GM12878 (cell line): ENCODE data around the gene MOB2. TPM values are rescaled to one million over a fixed set of nuclear protein-coding genes. Genes with fewer than 3 reads are reported as not detected.

Experiments
- ATAC-seq: fragments of 200-7000 bp; cut with Tn5 transposase; 3 replicates; pipeline ENCODE4 v1.9.1; 2020; ENCODE audit warnings: mild to moderate bottlenecking, moderate library complexity
- BruUV-seq: library from RNA; stranded (reverse); fragments of 400-500 nt; replicated peaks from 2 replicates; lab custom pipeline; 2021; lab: Mats Ljungman, UMichigan
- CTCF ChIA-PET: fragments of 300-600 bp; sonication (Branson Sonifier 250); formaldehyde crosslinking; extraction: SDS; loops from one replicate; lab custom pipeline; 2021; ENCODE audit warnings: inconsistent platforms; lab: Yijun Ruan, JAX
- POLR2A ChIA-PET: fragments of 350-600 bp; formaldehyde crosslinking; extraction: SDS; loops from one replicate; lab custom pipeline; 2021; ENCODE audit warnings: inconsistent platforms; lab: Charles Lee
- RAD21 ChIA-PET: fragments of 300-600 bp; sonication (Branson Sonifier 250); formaldehyde crosslinking; loops from one replicate; lab custom pipeline; 2023; ENCODE audit warnings: antibody characterized with exemption; ENCODE audit not compliant: unreplicated experiment; lab: Charles Lee
- SMC1A ChIA-PET: fragments of 300-600 bp; sonication (Branson Sonifier 250); formaldehyde crosslinking; loops from one replicate; lab custom pipeline; 2023; ENCODE audit not compliant: unreplicated experiment, uncharacterized antibody; lab: Charles Lee
- DNase-seq: peaks from one replicate; pipeline ENCODE4 v3.0.0-alpha.2; 2011; ENCODE audit warnings: low read depth, low spot score
- FAIRE-seq: peaks from 3 replicates; lab custom pipeline; 2011; peaks lifted over from hg19 to GRCh38; lab: Jason Lieb, UNC
- H2AFZ ChIP-seq: 2 replicates; pipeline ENCODE4 v1.6.0; 2011; ENCODE audit warnings: low read depth, low read length, control low read depth; ENCODE audit not compliant: control insufficient read depth
- H3K27ac ChIP-seq: 2 replicates; pipeline ENCODE4 v1.5.1; 2011; ENCODE audit warnings: control low read depth; ENCODE audit not compliant: control insufficient read depth, insufficient read depth
- H3K27me3 ChIP-seq, 2 experiments: replicated peaks in 1 of 2; 2 replicates each; pipeline versions ENCODE4 v1.6.0 to v1.6.1; 2011; ENCODE audit warnings: low read length in 1 of 2; ENCODE audit not compliant: control insufficient read depth in 2 of 2, insufficient read depth in 2 of 2
- H3K36me3 ChIP-seq, 2 experiments: 2 replicates each; pipeline ENCODE4 v1.5.1; 2011; ENCODE audit warnings: low read length in 1 of 2; ENCODE audit not compliant: control insufficient read depth in 2 of 2, insufficient read depth in 2 of 2
- H3K4me1 ChIP-seq: 2 replicates; pipeline ENCODE4 v1.6.1; 2011; ENCODE audit warnings: mild to moderate bottlenecking, low read length, moderate library complexity, mixed read lengths; ENCODE audit not compliant: control insufficient read depth, insufficient read depth
- H3K4me2 ChIP-seq: 2 replicates; pipeline ENCODE4 v1.6.0; 2011; ENCODE audit warnings: control low read depth; ENCODE audit not compliant: control insufficient read depth, insufficient read depth
- H3K4me3 ChIP-seq: fragments of 200-600 bp; sonication (generic); 2 replicates; pipeline ENCODE4 v1.5.1; 2016
- H3K79me2 ChIP-seq: 2 replicates; pipeline ENCODE4 v1.6.0; 2011; ENCODE audit warnings: low read length; ENCODE audit not compliant: control insufficient read depth, insufficient read depth
- H3K9ac ChIP-seq: 2 replicates; pipeline ENCODE4 v1.8.0; 2011; ENCODE audit warnings: low read length, control low read depth, mixed read lengths; ENCODE audit not compliant: control insufficient read depth, insufficient read depth
- H3K9me3 ChIP-seq: replicated peaks from 3 replicates; pipeline ENCODE4 v1.5.1; 2011; ENCODE audit warnings: mild to moderate bottlenecking, low read length; ENCODE audit not compliant: control insufficient read depth, insufficient read depth
- H4K20me1 ChIP-seq: 2 replicates; pipeline ENCODE4 v1.6.0; 2011; ENCODE audit not compliant: control insufficient read depth, insufficient read depth
- ATF2 ChIP-seq: IDR thresholded peaks from 2 replicates; pipeline ENCODE4 v1.6.1; 2012; ENCODE audit warnings: low read length, inconsistent platforms
- BCL3 ChIP-seq: IDR thresholded peaks from 2 replicates; pipeline ENCODE4 v1.6.1; 2011; ENCODE audit warnings: borderline replicate concordance, low read depth, mild to moderate bottlenecking, moderate library complexity, low read length; ENCODE audit not compliant: insufficient read depth, poor library complexity, severe bottlenecking
- BHLHE40 ChIP-seq, 2 experiments: fragments of 450-650 bp in 1 of 2; IDR thresholded peaks; 2 replicates each; pipeline ENCODE4 v1.6.1; 2011 to 2017; ENCODE audit warnings: low read depth in 2 of 2, borderline replicate concordance in 1 of 2, improper control_type of control experiment in 1 of 2, low read length in 1 of 2, mild to moderate bottlenecking in 1 of 2
- BRCA1 ChIP-seq: IDR thresholded peaks from 2 replicates; pipeline ENCODE4 v1.6.1; 2011; ENCODE audit warnings: low read depth, low read length, improper control_type of control experiment
- DPF2 ChIP-seq: fragments of 450-650 bp; IDR thresholded peaks from 2 replicates; pipeline ENCODE4 v1.6.1; 2017; ENCODE audit warnings: mild to moderate bottlenecking
- FOXK2 ChIP-seq: fragments of 450-650 bp; IDR thresholded peaks from 2 replicates; pipeline ENCODE4 v1.6.1; 2017; ENCODE audit warnings: mild to moderate bottlenecking, moderate library complexity
- IRF3 ChIP-seq: fragments of 450-650 bp; IDR thresholded peaks from 2 replicates; pipeline ENCODE4 v1.6.1; 2014; ENCODE audit warnings: mild to moderate bottlenecking
- JUND ChIP-seq: IDR thresholded peaks from 2 replicates; pipeline ENCODE4 v1.6.1; 2012; ENCODE audit warnings: low read depth, mild to moderate bottlenecking, low read length, improper control_type of control experiment, moderate library complexity
- KAT2A ChIP-seq: conservative IDR thresholded peaks from 2 replicates; pipeline ENCODE4 v1.6.1; 2011; ENCODE audit warnings: low read depth, low read length; ENCODE audit not compliant: control insufficient read depth
- POLR2A ChIP-seq: IDR thresholded peaks from 2 replicates; pipeline ENCODE4 v1.6.1; 2011; ENCODE audit warnings: low read depth, mild to moderate bottlenecking, low read length
- POU2F2 ChIP-seq: IDR thresholded peaks from 3 replicates; pipeline ENCODE4 v1.6.1; 2011; ENCODE audit warnings: low read depth, mild to moderate bottlenecking, low read length, borderline replicate concordance
- RAD21 ChIP-seq: IDR thresholded peaks from 2 replicates; pipeline ENCODE4 v1.6.1; 2011; ENCODE audit warnings: mild to moderate bottlenecking, low read depth, low read length, moderate library complexity; ENCODE audit not compliant: insufficient read depth
- RCOR1 ChIP-seq: conservative IDR thresholded peaks from 2 replicates; pipeline ENCODE4 v1.6.1; 2012; ENCODE audit warnings: low read depth, low read length, improper control_type of control experiment
- SMAD1 ChIP-seq: fragments of 450-650 bp; IDR thresholded peaks from 2 replicates; pipeline ENCODE4 v1.6.1; 2018; ENCODE audit warnings: mild to moderate bottlenecking, low read depth; ENCODE audit not compliant: partially characterized antibody
- STAT1 ChIP-seq: fragments of 450-650 bp; conservative IDR thresholded peaks from 2 replicates; pipeline ENCODE4 v1.6.1; 2014; ENCODE audit warnings: antibody characterized with exemption, mild to moderate bottlenecking
- TCF7 ChIP-seq: IDR thresholded peaks from 2 replicates; pipeline ENCODE4 v1.6.1; 2014; ENCODE audit warnings: antibody characterized with exemption, borderline replicate concordance
- ZNF207 ChIP-seq: fragments of 450-650 bp; IDR thresholded peaks from 2 replicates; pipeline ENCODE4 v1.6.1; 2014; ENCODE audit warnings: antibody characterized with exemption, mild to moderate bottlenecking, borderline replicate concordance
- WGBS: methylation state at CpG from one replicate; pipeline ENCODE4 v1.1.6; 2016; ENCODE audit warnings: low lambda C conversion rate; ENCODE audit not compliant: insufficient replicate concordance, insufficient coverage; ENCODE audit errors: missing lambda C conversion rate; 5-methylcytosine and 5-hydroxymethylcytosine counted together
- in situ Hi-C: fragments of 300-500 bp; cut with MboI; formaldehyde crosslinking; loops from 9 replicates; pipeline ENCODE4 v1.14.3; 2018; ENCODE audit warnings: mixed read lengths
- intact Hi-C: fragments of 100-400 bp; cut with micrococcal nuclease; formaldehyde crosslinking; loops from one replicate; pipeline ENCODE4 v1.14.2; 2022; ENCODE audit not compliant: unreplicated experiment
- polyA plus RNA-seq, 11 experiments: library from polyadenylated mRNA; depleted of rRNA in 4 of 11; unstranded in 6 of 11; stranded (reverse) in 5 of 11; fragments of >200 nt; fragmentation: Nextera tagmentation in 4 of 11; fragmentation: Illumina TruSeq in 1 of 11; extraction: Ambion mirVana in 4 of 11; extraction: Trizol in 1 of 11; gene quantifications; 1 replicate in 1 of 11; 2 replicates in 10 of 11; pipeline versions ENCODE4 v1.2.1 to v1.2.3, GENCODE V29; 2011 to 2016; ENCODE audit warnings: inconsistent platforms in 2 of 11, missing spikeins in 2 of 11, low read depth in 1 of 11
- total RNA-seq, 4 experiments: library from RNA; depleted of rRNA in 3 of 4; stranded (reverse); fragments of >200 nt in 3 of 4; fragmentation: Illumina TruSeq in 1 of 4; extraction: Trizol in 1 of 4; gene quantifications; 2 replicates each; pipeline versions ENCODE4 v1.2.1 to v1.2.3, GENCODE V29; 2013 to 2021

MOB2 gene
- total and polyA plus RNA-seq, 10 of the 15 experiments (the other 5 are each of a cell fraction or from before 2014, with no cell fraction given), result 0.10 to 34.6 (median 15.5) TPM

- SMC1A ChIA-PET, result no interaction called here
- Histone ChIP-seq H3K27ac (no peak overlapping the region), H3K4me3 (no peak overlapping the region), H3K9me3 (peaks cover 8% of the 10 kb centered on the region; the same call in 2 of the 3 replicates)
- WGBS, result 53% methylated on average over 11 of the region's 11 CpGs
- BruUV-seq, result no TSS peak
- TF ChIP-seq RAD21 (no peak), POLR2A (no peak), TCF7 (no peak), ATF2 (no peak), FOXK2 (no peak), BHLHE40 (IDR thresholded peaks at IDR 0.05; ENCODE audit: borderline replicate concordance in 1 of 2, low read depth in 2 of 2, low read length in 1 of 2) (no peak), RCOR1 (no peak), ZNF207 (no peak), IRF3 (no peak), DPF2 (no peak), SMAD1 (no peak), JUND (no peak), BRCA1 (no peak), BCL3 (no peak), STAT1 (no peak), POU2F2 (no peak), KAT2A (no peak)
- TF ChIP-seq, all 136 proteins: peak for 0
- RAD21 ChIA-PET, result no interaction called here
- no peaks in the 10 kb centered on the region for H3K4me1 ChIP-seq
- in situ Hi-C loops, result no loop called here
- H3K27me3 ChIP-seq, result no peaks in the 10 kb centered on the region
- H4K20me1 ChIP-seq, result no peaks in the 10 kb centered on the region
- H3K36me3 ChIP-seq, result no peaks in the 10 kb centered on the region
- CTCF ChIA-PET, result no interaction called here
- intact Hi-C loops, result no loop called here
- POLR2A ChIA-PET, result no interaction called here
- no peak for ATAC-seq
- no peak for DNase-seq
- no peak for FAIRE-seq
- no peak overlapping the region for H3K9ac ChIP-seq
- H3K79me2 ChIP-seq, result no peaks in the 10 kb centered on the region
- no peak overlapping the region for H2AFZ ChIP-seq
- no peak overlapping the region for H3K4me2 ChIP-seq
Observed at GRCh38 chr11:1421291-1421690, 65.3 kb downstream of the MOB2 start.
